ENCODE results near the gene LRMDA. TPM values are rescaled to one million over a fixed set of nuclear protein-coding genes. Genes with fewer than 3 reads are reported as not detected.

LRMDA gene
- total RNA-seq, 4 donors from 2014 or later: 0.88 to 14.1 (median 5.1) TPM; not detected in 1

DNA sequence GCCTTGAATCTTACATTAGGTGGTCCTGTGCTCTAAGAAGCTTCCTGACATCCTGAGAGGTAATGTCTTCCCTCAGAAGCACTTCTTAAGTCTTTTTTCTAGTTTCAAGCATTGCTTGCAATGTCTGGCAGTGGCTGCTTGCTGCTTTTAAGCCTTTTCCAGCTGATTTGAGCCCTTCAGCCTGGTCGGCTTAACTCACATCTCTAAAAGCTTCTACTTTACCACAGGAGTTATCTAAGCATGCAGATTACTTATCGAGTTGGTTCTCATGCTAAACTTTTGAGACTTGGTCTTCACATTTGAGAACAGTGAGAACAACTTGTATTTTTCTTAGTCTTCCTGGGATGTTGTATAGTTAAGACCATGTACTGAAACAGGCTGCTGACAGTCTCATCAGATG lies 3.9 kb downstream of the LRMDA start:
- no peak for DNase-seq
- no peak overlapping the region for H3K4me3 ChIP-seq
- intact Hi-C loops (cut with DNase I): no loop called here
- TF ChIP-seq, protein P1, sequence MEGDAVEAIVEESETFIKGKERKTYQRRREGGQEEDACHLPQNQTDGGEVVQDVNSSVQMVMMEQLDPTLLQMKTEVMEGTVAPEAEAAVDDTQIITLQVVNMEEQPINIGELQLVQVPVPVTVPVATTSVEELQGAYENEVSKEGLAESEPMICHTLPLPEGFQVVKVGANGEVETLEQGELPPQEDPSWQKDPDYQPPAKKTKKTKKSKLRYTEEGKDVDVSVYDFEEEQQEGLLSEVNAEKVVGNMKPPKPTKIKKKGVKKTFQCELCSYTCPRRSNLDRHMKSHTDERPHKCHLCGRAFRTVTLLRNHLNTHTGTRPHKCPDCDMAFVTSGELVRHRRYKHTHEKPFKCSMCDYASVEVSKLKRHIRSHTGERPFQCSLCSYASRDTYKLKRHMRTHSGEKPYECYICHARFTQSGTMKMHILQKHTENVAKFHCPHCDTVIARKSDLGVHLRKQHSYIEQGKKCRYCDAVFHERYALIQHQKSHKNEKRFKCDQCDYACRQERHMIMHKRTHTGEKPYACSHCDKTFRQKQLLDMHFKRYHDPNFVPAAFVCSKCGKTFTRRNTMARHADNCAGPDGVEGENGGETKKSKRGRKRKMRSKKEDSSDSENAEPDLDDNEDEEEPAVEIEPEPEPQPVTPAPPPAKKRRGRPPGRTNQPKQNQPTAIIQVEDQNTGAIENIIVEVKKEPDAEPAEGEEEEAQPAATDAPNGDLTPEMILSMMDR (IDR thresholded peaks at IDR 0.05): no peak
- TF ChIP-seq POLR2A (IDR thresholded peaks at IDR 0.05): no peak
- H3K27me3 ChIP-seq: no peaks in the 10 kb centered on the region
- H3K27ac ChIP-seq: no peak overlapping the region
- H3K4me1 ChIP-seq: peaks cover 14 to 25% (median 15%) of the 10 kb centered on the region in 3 donors
- H3K36me3 ChIP-seq: peaks cover 0 to 3% (median 0%) of the 10 kb centered on the region in 3 donors
- 69 to 75% methylated on average over 2 of the region's 2 CpGs for WGBS, 2 donors
- no peaks in the 10 kb centered on the region for H3K9me3 ChIP-seq

DNA sequence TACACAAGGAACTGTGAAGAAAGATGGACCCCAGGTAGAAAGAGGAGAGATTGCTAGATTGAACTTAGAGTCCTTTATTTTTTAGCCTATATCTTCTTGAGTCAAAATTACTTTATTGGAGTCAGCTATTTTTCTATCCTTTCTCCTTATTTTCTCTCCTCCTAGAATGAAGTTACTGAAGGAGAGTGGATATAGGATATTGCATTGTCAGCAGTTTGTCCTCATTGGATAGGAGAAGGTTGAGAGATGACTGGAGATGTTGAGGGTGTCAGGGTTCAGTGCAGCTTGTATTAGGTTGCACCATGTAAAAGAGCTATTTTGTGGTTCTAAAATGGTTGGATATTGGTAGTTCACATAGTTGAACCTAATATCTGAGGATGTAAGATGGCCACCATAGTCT lies 5.5 kb downstream of the LRMDA start:
- peaks cover 0 to 10% (median 5%) of the 10 kb centered on the region in 3 donors for H3K4me1 ChIP-seq
- H3K27ac ChIP-seq: no peak overlapping the region
- no peak for DNase-seq
- no peaks in the 10 kb centered on the region for H3K9me3 ChIP-seq
- H3K4me3 ChIP-seq: no peak overlapping the region
- TF ChIP-seq POLR2A (IDR thresholded peaks at IDR 0.05): no peak
- TF ChIP-seq, protein P1 (IDR thresholded peaks at IDR 0.05): no peak
- no peaks in the 10 kb centered on the region for H3K27me3 ChIP-seq
- intact Hi-C loops (cut with DNase I): no loop called here
- peaks cover 0 to 3% (median 0%) of the 10 kb centered on the region in 3 donors for H3K36me3 ChIP-seq

DNA sequence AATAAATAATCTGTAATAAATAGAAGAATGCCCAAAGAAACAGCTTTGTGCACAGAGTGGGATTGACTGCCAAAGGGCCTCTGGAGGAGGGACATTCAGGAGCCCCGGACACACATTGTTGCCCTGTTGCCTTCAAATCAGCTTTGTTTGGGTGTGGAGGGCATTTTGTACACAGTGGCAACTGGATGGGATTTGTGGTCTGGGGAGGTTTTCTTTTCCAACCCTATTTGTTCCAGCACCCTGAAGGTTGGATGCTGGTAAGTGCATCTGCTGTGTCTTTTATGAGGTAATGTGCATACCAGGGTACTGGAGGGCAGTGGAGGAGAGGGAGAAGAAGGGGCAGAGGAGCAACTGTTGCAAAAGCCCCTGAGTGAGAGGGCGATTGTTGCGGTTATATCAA lies 6.3 kb downstream of the LRMDA start:
- H3K9me3 ChIP-seq: peaks cover 0 to under 1% (median 0%) of the 10 kb centered on the region in 3 donors
- no peak for DNase-seq
- H3K27me3 ChIP-seq: no peaks in the 10 kb centered on the region
- H3K4me3 ChIP-seq: no peak overlapping the region
- peaks cover 0 to 2% (median 0%) of the 10 kb centered on the region in 3 donors for H3K4me1 ChIP-seq
- WGBS, 2 donors: 86 to 93% methylated on average over 2 to 3 of the region's 3 CpGs
- H3K27ac ChIP-seq: no peak overlapping the region
- TF ChIP-seq POLR2A (IDR thresholded peaks at IDR 0.05): no peak
- TF ChIP-seq, protein P1 (IDR thresholded peaks at IDR 0.05): no peak
- intact Hi-C loops (cut with DNase I): no loop called here
- peaks cover 0 to 3% (median 0%) of the 10 kb centered on the region in 3 donors for H3K36me3 ChIP-seq

DNA sequence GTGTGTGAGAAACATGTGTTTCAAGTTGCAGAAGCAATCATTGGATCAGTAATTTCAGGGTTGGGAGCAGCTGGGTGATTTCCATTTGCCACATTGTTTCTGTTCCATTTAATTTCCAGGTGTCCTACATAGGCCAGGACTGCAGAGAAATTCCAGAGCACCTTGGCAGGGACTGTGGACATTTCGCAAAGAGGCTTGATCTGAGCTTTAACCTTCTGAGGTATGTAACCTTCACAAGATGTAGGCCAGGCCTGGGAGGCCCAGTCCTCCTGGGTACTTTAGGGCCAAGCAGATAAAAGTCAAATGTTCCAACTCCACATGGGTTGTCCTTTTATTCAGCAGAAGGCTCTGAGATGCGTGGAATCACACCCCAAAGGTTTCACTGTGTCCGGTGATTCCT lies 6.9 kb downstream of the LRMDA start:
- intact Hi-C loops (cut with DNase I): no loop called here
- TF ChIP-seq, protein P1 (IDR thresholded peaks at IDR 0.05): no peak
- TF ChIP-seq POLR2A (IDR thresholded peaks at IDR 0.05): no peak
- Histone ChIP-seq H3K36me3 (peaks cover 0 to 3% (median 0%) of the 10 kb centered on the region in 3 donors), H3K4me3 (no peak overlapping the region), H3K9me3 (peaks cover 0 to 6% (median 5%) of the 10 kb centered on the region in 3 donors), H3K27me3 (no peaks in the 10 kb centered on the region), H3K4me1 (no peaks in the 10 kb centered on the region), H3K27ac (no peak overlapping the region)
- 83 to 100% methylated on average over 1 to 2 of the region's 3 CpGs for WGBS, 2 donors
- DNase-seq: no peak

DNA sequence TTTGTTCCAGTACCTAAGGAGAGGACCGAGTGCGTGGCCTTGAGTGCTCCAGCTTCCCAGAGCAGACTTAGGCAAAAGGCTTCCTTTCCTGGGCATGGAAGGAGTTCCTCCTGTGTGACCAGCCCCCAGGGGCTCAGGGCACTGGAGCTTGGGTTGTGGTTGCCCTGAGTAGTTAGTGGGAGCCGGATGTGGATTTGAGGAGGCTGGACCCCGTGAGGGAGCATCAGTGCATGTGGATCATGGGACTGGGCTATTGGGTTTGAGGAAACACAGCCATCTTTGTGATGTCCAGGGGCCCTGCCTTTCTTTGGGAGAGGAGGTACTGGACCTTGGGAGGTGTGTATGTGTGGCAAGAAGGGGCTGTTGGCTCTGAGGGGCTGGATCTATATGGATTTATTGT lies 8.4 kb downstream of the LRMDA start:
- 77 to 96% methylated on average over 2 of the region's 4 CpGs for WGBS, 2 donors

More for the DNA sequence above, 8.4 kb downstream of the LRMDA start:
- no peaks in the 10 kb centered on the region for H3K4me1 ChIP-seq
- H3K4me3 ChIP-seq: no peak overlapping the region
- H3K27me3 ChIP-seq: no peaks in the 10 kb centered on the region
- H3K36me3 ChIP-seq: peaks cover 0 to 3% (median 0%) of the 10 kb centered on the region in 3 donors
- H3K9me3 ChIP-seq: peaks cover 0 to 14% (median 9%) of the 10 kb centered on the region in 3 donors
- intact Hi-C loops (cut with DNase I): no loop called here
- no peak overlapping the region for H3K27ac ChIP-seq
- no peak for DNase-seq
- TF ChIP-seq, protein P1 (IDR thresholded peaks at IDR 0.05): no peak
- TF ChIP-seq POLR2A (IDR thresholded peaks at IDR 0.05): no peak
